ENCODE data around the gene APEX1.

Gene APEX1

GRCh38 chr14:20460458-20461224, 5.6 kb downstream of the APEX1 start:
- ChIA-PET CTCF (no interaction called here), POLR2A (ENCODE audit: low non-redundant PET) (interaction anchor here (1.1 to 1.7 kb wide), 4 partner anchors 9 to 922 kb away, joined by 3 to 8 read pairs (median 7); partner anchors contain the start of genes PARP2, PNP and TEP1)
- no peak for TF ChIP-seq CTCF (conservative IDR thresholded peaks at IDR 0.05; ENCODE audit: low read depth)
- peak; percentile 16 for DNase-seq (ENCODE audit: low spot score)
- H3K27ac ChIP-seq, result peak overlapping the region; percentile 90

GRCh38 chr14:20461225-20462141, 6.5 kb downstream of the APEX1 start, which contains the start of gene PIP4P1:
Gene PIP4P1, minus strand, starts transcription at chr14:20461434. Its CDS starts 109 bp downstream, at chr14:20461325.
- POLR2A ChIA-PET (ENCODE audit: low non-redundant PET), result interaction anchor here (0.6 to 1.7 kb wide), 5 partner anchors 8 to 921 kb away, joined by 3 to 8 read pairs (median 6); partner anchors contain the start of genes PARP2, PNP and TEP1

GRCh38 chr14:20468764-20469241, 13.8 kb downstream of the APEX1 start:
- DNase-seq (ENCODE audit: low spot score), result peak; percentile 13
- POLR2A ChIA-PET (ENCODE audit: low non-redundant PET), result interaction anchor here (1.8 kb wide), 1 partner anchor 7 kb away, joined by 8 read pairs; the partner anchor contains the start of gene PIP4P1
- TF ChIP-seq CTCF (conservative IDR thresholded peaks at IDR 0.05; ENCODE audit: low read depth), result no peak
- H3K27ac ChIP-seq, result peak overlapping the region; percentile 91
- CTCF ChIA-PET, result interaction anchor here (0.8 kb wide), 1 partner anchor 42 kb away, joined by 6 read pairs; no protein-coding TSS in a partner anchor

More at GRCh38 chr14:20461225-20462141, 6.5 kb downstream of the APEX1 start, which contains the start of gene PIP4P1:
- no peak for TF ChIP-seq CTCF (conservative IDR thresholded peaks at IDR 0.05; ENCODE audit: low read depth)
- peak within 1 kb of the TSS; percentile 90 for H3K27ac ChIP-seq
- peak; percentile 94 for DNase-seq (ENCODE audit: low spot score)
- CTCF ChIA-PET, result interaction anchor here (0.7 to 0.9 kb wide), 2 partner anchors 45 to 147 kb away, joined by 3 read pairs; no protein-coding TSS in a partner anchor

- CTCF ChIA-PET, result interaction anchor here (0.6 to 1.2 kb wide), 2 partner anchors 105 to 138 kb away, joined by 3 to 5 read pairs; no protein-coding TSS in a partner anchor
Measured at GRCh38 chr14:20469242-20469889, 14.3 kb downstream of the APEX1 start, which contains the start of gene PNP. Gene PNP, plus strand, starts transcription at chr14:20469406. Its CDS starts 119 bp downstream, at chr14:20469525.

More at GRCh38 chr14:20469242-20469889, 14.3 kb downstream of the APEX1 start, which contains the start of gene PNP:
- DNase-seq (ENCODE audit: low spot score), result peak; percentile 98
- no peak for TF ChIP-seq CTCF (conservative IDR thresholded peaks at IDR 0.05; ENCODE audit: low read depth)
- POLR2A ChIA-PET (ENCODE audit: low non-redundant PET), result interaction anchor here (0.5 to 1.8 kb wide), 6 partner anchors 8 to 149 kb away, joined by 3 to 8 read pairs (median 4); partner anchors contain the start of genes APEX1, OSGEP and PIP4P1
- H3K27ac ChIP-seq, result peak within 1 kb of the TSS; percentile 91
